ENCODE results near the gene FBXO42.

The FBXO42 gene

GRCh38 chr1:16321176-16321867 is 31.0 kb downstream of the FBXO42 start:
- no peak for FAIRE-seq

GRCh38 chr1:16318555-16318954 is 33.7 kb downstream of the FBXO42 start:
- FAIRE-seq = no peak

- FAIRE-seq = no peak
Observed at GRCh38 chr1:16315437-16315836, 36.8 kb downstream of the FBXO42 start.

GRCh38 chr1:16307222-16307621 is 45.1 kb downstream of the FBXO42 start:
- no peak for FAIRE-seq

- no peak for FAIRE-seq
Observed at GRCh38 chr1:16302709-16303627, 49.3 kb downstream of the FBXO42 start.

GRCh38 chr1:16300436-16300835 is 51.8 kb downstream of the FBXO42 start:
- FAIRE-seq = no peak

- FAIRE-seq = no peak
Observed at GRCh38 chr1:16298653-16299052, 53.6 kb downstream of the FBXO42 start.

- no peak for FAIRE-seq
Observed at GRCh38 chr1:16296643-16297042, 55.6 kb downstream of the FBXO42 start.

GRCh38 chr1:16294219-16295212 is 57.8 kb downstream of the FBXO42 start:
- no peak for FAIRE-seq

- no peak for FAIRE-seq
Observed at GRCh38 chr1:16293538-16293937, 58.7 kb downstream of the FBXO42 start.

- no peak for FAIRE-seq
Observed at GRCh38 chr1:16292739-16293138, 59.5 kb downstream of the FBXO42 start.

- FAIRE-seq = no peak
Observed at GRCh38 chr1:16289959-16290358, 62.3 kb downstream of the FBXO42 start.

GRCh38 chr1:16286122-16286521 is 66.2 kb downstream of the FBXO42 start:
- FAIRE-seq = no peak

GRCh38 chr1:16281765-16282164 is 70.5 kb downstream of the FBXO42 start:
- no peak for FAIRE-seq

- FAIRE-seq = no peak
Observed at GRCh38 chr1:16279186-16279585, 73.1 kb downstream of the FBXO42 start.

GRCh38 chr1:16276302-16277030 is 75.8 kb downstream of the FBXO42 start:
- FAIRE-seq = no peak

- no peak for FAIRE-seq
Observed at GRCh38 chr1:16275591-16275990, 76.7 kb downstream of the FBXO42 start.

GRCh38 chr1:16267690-16268180 is 84.5 kb downstream of the FBXO42 start:
- no peak for FAIRE-seq

- no peak for FAIRE-seq
Observed at GRCh38 chr1:16266411-16267118, 85.7 kb downstream of the FBXO42 start.

- FAIRE-seq = no peak
Observed at GRCh38 chr1:16262067-16262466, 90.2 kb downstream of the FBXO42 start.

- FAIRE-seq = no peak
Observed at GRCh38 chr1:16260814-16261213, 91.5 kb downstream of the FBXO42 start.

Data from A204.1 (cell line).